Mammary epithelial cell (primary cell): Measurements from ENCODE around the gene GALNTL6.

ENCODE experiments used
- CTCF ChIP-seq, 2 donors: IDR thresholded peaks in 1 of 2; conservative IDR thresholded peaks in 1 of 2; 2 replicates each; pipeline ENCODE4 v1.5.1; 2011 to 2012; ENCODE audit warnings: inconsistent platforms in 2 of 2, low read length in 2 of 2, mild to moderate bottlenecking in 2 of 2, control low read depth in 1 of 2, low read depth in 1 of 2; ENCODE audit not compliant: insufficient read depth in 1 of 2; ENCODE audit errors: extremely low read depth in 1 of 2
- EZH2 ChIP-seq: IDR thresholded peaks from 2 replicates; pipeline ENCODE4 v1.6.1; 2012; ENCODE audit warnings: low read length, inconsistent platforms, borderline replicate concordance

DNA sequence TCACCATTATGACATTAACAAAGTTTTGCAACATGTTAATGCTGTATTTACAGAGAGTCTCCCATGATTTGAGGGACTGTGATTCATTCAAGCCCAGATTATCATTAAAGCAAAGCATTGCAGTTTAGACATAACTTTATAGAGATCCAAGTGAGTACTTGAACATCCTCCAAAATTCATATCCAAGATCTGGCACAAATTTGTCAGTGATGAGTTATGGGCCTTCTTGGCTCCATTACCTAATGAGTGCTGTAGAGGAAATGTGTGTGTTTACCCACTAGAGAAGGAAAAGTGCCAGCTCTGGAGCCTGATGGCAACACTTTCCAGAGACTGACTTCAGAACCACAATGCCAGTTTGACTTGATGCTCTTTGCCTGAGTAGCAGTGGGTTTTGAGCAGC lies 432.3 kb downstream of the GALNTL6 start:
- TF ChIP-seq CTCF (conservative IDR thresholded peaks at IDR 0.05 in 1 of 2, IDR thresholded peaks at IDR 0.05 in 1 of 2; ENCODE audit: extremely low read depth in 1 of 2, insufficient read depth in 1 of 2, low read depth in 1 of 2, low read length in 2 of 2) (no peak), EZH2 (no peak)
